Hematopoietic multipotent progenitor cell treated with erythropoietin and hydrocortisone succinate and interleukin-3 and kit ligand, for 15 days (in vitro differentiated cells): Measurements from ENCODE around the gene ATP5F1A.

ENCODE experiments used
- DNase-seq: peaks from one replicate; pipeline ENCODE4 v3.0.0-alpha.2; 2015; ENCODE audit warnings: low spot score

Gene ATP5F1A

DNA sequence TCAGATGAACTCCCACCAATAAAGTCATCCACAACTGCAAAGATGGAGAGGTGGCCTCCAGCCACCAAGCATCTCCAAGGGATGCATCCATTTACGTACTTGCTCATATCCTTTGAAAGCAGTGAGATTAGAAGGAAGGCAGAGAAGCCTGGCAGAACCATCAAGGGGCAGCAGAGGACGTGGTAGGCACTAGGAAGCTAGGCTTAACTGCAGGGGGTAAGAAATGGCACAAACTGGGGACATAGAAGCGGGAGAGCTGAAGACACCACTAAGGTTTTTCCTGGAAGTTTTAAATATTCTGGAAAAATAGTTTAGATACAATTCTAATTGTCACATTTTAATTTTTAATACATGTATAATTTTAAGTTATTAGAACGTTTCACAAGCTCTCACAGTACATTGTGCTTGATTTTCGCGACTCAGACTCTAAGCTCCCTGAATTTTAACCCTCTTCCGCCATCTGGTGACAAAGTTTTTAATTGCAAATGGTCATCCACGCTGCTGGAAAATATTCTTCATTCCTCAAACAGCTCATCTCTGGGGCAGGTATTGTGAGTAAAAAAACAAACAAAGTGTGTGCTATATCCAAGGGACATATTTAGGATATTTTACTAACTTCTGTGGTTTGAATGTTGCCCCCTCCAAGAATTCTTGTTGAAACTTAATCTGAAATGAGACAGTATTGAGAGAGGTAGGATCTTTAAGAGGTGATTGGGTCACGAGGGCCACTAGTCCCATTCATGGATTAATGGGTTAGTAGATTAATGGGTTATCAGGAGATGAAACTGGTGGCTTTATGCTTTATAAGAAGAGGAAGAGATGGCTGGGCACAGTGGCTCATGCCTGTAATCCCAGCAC lies 24.4 kb downstream of the ATP5F1A start:
- DNase-seq: peak; percentile 85

DNA sequence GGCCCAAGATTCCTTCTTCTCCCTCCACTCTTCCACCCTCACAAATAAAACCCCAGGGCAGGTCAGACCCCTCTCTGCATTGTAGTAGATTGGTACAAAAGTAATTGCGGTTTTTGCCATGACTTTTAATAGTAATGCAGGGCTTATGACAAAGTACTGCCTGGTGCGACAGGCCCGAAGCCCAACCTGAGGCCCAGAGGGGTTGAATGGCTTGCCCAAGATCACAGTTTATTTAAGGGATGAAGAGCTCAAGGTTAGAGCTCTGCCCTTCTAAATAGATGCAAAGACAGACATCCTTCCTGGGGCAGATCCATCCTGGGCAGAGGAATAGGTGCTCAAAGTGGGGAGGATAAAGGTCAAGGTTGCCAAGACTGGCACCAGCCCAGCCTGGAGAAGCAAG lies 25.1 kb downstream of the ATP5F1A start:
- DNase-seq: no peak

DNA sequence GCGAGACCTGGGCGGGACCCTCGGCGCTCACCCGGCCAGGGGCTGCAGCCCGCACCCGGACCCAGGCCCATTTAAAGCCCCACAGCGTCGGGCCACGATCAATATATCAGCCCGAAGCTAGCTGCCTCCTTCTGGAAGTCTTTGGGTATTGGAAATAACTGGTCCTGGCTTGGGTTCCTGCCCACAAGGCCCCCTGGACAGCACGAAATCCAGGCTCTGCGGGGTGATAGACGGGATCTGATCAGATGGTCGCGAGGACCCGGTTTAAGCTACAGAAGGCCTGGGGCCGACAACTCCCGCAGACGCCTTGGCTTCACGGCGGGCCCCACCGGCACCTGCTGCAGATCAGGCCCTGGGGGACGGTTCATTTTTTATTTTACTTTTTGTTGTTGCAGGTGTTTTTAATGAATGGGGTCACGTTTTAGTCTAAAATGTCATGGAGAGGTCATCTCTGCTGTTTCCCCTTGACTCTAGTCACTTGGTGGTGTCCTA lies 25.7 kb downstream of the ATP5F1A start:
- no peak for DNase-seq

DNA sequence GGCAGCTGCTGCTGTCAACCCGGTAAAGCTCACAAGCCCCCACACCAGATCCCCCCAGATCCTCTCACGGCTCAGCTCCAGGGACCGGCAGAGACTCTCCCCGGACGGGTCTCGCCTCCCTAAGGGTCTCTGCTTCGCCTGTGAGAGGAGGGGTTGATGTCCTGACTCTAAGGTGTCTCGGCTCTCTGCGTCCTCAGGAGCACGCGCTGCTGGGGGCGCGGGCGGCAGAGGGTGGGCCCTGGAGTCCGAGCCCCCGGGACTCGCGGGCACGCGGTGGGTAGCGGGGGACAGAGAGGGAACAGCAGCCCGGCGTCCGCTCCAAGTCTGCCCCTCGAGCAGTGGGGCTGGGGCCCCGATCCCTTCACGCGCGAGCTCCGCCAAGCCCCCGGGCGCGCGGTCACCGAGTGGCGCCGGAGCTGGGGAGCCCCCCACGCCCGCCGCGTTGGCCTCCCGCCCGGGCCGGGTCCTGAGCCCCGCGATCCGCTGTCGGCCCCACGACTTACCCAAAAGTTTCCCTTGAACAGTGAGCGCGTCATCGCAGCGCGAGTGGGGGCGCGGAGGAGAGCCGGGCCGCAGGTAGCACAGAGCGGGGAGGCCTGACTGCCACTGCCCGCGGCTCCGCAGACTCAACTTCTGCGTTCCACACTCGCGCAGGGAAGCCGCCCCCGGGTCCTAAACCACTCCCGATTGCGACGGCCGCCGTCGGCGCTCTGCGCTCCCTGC lies 26.3 kb downstream of the ATP5F1A start, which contains the start of gene PSTPIP2:
TSS of gene PSTPIP2 (minus strand) at position 608 of the 723 bp plus-strand sequence. CDS start at position 536, 72 bp downstream.
- DNase-seq: peak; percentile 68

DNA sequence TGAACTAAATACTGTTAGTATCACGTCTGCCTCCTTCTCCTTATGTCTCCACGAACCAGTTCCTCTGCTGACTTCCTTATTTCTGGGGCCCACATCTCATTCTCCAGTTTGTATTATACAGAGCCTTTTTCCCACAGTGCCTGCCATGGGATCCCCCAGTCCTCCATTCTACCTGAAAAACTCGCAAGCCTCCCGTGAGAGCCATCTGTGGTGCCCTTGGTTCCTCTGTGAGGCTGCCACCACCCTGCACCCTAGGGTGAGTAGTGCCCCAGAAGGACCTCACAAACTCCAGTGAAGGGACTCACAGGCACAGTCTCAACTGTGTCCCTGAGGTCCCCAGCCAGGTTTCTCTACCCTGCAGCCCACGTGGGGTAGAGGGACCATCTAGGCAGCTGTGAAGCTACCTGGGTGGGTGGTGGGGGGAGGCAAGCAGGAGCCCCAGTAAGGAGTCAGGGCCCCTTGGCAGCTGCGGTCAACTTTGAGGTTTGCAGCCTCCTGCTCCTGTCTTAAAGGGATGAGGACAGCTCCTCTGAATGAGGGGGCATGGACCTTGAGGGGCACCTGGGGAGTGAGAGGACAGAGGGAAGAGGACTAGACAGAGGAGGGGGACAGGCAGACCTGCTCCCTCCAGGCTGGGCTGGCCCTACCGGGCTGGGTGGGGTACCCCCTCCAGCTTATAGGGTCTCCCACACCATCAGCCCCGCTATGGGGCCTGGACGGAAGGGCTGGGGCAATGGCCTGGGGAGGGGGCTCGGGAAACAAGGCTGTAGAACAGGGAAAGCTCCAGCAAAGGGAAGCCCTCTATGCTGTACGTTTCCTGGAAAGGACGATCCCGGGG lies 27.1 kb downstream of the ATP5F1A start:
- peak; percentile 35 for DNase-seq

DNA sequence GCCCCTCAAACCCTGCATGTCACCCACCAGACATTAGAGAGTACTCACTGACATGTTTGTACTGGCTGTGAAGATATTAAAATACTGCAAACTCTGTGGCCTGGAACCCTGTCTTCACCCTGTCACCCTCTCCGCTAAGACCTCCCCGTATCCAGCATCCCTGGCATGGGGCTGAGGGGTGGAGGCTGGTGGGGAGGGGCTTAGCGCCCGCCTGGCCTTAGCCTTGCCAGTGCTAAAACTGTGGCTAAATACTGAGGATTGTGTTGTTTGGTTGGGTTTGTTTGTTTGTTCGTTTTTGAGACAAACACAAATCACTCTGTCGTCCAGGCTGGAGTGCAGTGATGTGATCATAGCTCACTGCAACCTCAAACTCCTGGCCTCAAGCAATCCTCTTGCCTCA lies 27.9 kb downstream of the ATP5F1A start:
- no peak for DNase-seq

DNA sequence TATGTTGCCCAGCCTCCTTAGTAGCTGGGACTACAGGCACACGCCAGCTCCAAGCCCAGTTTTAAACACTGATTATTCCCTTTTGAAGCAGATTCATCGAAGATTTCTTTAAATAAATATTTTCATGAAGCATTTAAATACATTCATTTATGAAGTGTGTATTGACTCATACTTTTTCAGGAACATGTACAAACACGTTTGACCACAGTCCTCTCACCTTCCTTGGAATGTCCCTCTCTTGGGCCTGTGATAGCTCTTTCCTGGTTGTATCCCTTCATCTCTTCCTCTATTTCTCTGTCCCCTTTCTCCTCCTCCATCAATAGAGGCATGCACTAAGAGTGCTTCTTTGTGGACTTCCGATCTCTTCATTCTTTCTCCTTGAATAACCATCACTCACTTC lies 28.6 kb downstream of the ATP5F1A start:
- DNase-seq: no peak

DNA sequence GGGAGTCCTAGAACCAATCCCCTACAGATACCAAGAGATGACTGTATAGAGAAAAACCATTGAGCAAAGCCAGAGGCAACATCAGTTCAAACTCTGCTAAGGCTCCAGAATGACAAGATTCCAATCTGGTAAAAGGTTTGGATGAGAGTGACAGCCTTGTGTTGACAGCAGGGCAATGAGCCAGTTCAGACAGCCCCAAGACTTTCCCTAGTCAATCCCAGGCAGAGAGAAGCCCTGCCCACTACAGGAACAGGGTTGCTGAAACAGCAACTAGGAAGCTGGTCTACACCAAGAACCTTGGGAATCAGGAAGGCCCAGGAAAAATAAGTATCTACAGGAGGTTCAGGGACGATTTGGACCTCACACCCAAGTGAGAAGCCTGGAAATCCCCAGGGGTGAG lies 29.3 kb downstream of the ATP5F1A start:
- no peak for DNase-seq

DNA sequence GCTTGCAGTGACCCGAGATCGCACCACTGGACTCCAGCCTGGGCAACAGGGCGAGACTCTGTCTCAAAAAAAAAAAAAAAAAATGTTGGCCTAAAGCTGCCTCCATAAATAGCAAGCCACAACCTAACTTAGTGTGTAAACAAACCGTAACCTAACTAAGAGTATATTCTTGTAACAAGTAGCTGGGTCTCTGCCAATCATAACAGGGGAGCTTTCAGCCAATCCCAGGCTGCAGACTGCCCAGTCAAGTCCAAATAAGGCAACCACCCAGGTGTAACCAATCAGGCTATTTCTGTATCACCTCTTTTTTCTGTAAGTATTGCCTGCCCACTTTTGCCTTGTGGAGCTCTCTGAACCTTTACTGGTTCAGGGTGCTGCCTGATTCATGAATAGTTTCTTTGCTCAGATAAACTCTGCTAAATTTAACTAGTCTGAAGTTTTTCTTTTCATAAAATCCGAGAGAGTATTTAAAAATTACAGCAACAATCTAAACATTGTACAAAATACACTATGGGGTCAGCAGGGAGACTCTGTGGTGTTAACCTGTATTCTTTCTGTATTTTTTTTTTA lies 30.6 kb downstream of the ATP5F1A start:
- DNase-seq: no peak

DNA sequence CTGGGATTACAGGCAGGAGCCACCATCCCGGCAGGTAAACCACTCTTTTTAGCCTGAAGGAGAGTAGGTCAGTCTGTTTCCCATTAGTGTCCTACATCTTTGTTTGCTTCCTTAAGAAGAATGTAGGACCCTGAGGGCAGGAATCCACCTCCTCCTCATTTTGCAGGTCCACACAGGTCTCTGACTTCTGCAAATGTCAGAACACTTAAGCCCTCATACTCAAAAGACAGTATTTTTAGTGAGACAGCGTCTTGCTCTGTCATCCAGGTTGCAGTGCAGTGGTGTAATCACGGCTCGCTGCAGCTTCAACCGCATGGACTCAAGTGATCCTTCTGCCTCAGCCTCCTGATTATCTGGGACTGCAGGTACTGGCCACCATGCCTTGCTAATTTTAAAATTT lies 35.3 kb downstream of the ATP5F1A start:
- no peak for DNase-seq

DNA sequence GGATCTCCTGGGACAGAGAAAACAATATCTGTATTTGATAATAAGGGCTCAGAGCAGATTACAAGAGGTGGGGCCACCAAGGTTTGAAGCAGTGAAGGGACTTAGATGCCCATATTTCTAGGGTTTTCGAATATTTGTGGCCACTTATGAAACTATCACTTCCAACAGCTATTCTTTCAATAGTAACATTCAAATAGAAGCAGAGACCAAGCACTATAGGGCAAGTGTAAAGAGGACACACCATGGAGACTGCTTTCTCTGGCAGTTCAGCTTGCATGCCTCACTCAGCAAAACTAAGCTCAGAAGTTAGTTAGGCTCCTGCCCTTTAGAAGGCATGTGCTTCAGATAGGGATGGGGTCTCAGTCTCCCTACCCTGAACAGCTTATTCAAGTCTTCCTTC lies 36.3 kb downstream of the ATP5F1A start:
- no peak for DNase-seq

DNA sequence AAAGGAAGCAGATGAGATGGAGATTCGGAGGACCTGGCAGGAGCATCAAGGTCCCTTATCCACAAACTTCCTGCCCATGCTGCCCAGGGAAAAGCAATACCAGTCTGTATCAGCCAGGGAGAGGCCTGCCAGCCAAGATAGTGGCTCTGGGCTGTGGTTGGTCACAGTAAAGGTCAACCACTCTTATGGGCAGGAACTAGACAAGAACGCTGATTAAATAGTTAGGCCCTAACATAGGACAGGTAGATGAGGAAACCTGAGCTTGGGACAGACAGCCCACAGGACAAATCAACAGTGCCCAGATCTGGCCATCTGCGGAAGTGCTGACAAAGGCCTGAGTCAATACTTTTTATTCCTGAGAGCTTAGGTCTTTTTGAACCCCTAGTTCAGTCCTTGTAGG lies 36.7 kb downstream of the ATP5F1A start:
- peak; percentile 32 for DNase-seq

DNA sequence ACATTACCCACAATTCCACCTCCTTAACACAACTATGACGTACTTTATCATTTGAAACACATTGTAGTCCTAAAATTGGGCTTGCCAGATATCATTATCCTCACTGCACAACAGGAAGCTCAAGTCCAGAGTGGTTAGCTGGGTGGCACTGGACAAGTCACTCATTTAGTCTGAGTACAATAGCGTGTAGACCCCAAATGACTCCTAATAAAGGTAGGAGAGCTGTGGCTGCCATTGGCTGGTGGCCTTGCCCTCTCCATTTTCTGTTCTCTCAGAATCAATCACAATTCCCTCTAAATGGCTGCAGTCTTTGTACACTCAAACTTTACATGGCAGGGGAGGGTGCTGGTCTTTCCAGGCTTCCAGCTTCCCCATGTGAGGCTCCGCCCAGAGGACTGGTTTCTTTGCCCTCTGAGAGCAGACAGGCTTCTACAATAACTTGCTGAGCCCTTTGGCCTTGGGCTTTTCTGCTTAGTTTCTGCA lies 37.7 kb downstream of the ATP5F1A start:
- DNase-seq: peak; percentile 85

DNA sequence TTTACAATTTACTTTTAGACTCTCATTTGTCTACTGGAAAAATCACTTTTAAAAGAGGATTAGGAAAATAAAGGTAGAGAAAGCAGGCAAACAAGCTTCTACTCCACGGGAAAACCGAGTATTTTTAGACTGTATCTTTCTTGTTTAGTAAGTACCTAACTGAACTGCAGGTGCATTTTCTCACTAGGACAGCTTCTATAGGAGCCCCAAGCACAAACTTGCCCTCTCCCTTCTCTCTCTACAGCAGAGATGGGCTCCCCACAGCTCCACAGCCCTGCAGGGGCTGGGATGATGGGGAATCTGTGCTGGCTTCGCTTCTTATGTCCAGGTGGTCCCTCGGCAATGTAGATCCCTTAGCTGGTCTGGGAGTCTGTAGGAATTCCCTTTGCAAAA lies 42.3 kb downstream of the ATP5F1A start:
- DNase-seq: no peak

DNA sequence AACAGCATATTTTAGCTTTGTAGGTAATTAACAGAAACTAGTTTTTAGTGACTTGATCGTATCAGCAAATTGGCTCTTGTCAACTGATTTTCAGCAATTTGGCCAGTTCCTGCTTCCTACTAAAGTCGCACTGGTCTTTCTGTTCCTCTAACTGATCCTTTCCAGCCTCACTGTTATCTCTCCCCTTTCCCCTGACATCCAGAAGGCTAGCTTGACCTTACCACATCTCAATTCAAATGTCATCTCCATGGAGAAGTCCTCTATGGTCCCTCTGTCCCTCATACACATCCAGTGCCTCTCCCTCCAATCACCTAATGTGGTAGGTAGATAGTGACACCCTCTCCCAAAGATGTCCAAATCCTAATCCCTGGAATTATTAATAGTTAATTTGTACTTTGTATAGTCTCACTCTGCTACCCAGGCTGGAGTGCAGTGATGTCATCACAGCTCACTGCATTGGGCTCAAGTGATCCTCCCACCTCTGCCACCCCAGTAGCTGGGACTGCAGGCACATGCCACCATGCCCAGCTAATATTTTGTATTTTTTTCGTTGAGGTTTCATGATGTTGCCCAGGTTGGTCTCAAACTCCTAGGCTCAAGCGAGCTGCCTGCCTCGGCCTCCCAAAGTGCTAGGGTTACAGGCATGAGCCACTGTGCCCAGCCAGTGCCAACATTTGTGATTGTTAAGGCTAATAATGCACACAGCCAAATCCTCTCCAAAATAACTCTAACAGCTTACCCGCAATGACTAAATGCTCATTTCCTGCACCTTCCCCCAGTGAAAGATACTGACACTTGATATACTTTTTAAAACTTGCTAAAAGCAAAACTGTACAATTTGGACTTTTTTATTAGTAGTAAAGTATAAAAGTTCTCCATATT lies 42.9 kb downstream of the ATP5F1A start:
- no peak for DNase-seq

DNA sequence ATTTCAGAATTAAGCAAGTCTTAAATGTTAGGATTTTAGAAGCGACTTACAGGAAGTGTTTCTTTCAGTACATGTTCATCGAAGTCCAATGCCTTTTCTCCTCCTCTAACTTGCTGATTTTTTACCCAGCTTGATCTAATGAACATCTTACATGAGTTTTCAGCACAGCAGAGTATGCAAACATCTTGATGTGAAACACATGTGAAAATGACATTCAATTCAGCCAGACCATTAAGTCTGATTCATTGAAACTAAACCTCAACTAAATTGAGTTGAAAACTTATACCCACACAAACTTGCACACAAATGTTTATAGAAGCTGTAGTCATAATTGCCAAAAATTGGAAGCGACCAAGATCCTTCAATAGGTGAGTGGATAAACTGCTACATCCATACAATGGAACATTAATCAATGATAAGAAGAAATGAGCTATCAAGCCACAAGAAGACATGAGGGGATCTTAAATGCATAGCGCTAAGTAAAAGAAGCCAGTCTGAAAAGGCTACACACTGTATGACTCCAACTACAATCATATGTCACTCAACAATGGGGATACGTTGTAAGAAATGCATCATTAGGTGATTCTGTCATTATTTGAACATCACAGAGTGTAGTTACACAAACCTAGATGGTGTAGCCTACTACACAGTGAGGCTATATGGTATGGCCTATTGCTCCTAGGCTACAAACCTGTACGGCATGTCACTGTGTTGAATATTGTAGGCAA lies 44.6 kb downstream of the ATP5F1A start:
- no peak for DNase-seq

DNA sequence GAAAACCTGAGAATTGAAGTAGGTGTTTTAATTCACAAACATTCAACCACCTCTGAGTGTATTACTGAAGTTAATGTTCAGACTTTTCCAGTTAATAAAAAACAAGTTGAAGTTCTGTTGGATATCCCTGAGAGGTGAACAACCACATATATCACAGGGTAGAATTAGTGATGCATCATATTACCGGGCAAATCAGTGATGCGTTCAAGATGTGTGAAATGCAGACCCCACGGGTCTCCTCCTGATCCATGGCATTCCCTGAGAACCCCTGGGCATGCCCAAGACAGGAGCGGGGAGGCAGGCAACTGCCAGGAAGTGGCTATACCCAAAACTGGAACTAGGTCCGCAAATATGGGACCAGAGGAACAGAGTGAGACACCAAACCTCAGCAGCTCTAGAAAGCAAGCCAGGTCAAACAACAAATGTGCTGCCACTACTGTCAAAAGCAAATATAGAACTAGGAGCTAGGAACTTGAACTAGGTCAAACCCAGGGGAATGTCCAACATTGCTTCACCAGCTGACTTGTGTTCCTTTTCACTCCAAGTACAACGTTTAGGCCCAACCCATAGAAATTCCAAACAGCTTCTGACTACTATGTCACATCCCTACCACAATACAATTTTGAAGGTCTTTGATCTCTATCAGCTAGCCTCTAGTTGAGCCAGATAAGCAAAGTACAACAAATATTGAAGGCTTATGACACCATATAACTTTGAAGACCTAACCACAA lies 46.2 kb downstream of the ATP5F1A start:
- no peak for DNase-seq

DNA sequence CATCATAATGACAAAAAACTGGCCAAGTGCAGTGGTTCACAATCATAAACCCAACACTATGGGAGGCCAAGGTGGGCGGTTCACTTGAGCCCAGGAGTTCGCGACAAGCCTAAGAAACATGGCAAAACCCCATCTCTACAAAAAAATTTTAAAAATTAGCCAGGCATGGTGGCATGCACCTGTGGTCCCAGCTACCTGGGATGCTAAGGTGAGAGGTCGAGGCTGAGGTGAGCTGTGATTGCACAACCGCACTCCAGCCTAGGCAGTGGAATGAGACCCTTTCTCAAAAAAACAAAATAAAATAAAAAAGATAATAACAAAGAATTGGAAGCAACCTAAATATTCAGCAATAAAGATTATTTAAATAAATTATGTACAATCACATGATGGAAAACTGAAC lies 47.8 kb downstream of the ATP5F1A start:
- DNase-seq: no peak

DNA sequence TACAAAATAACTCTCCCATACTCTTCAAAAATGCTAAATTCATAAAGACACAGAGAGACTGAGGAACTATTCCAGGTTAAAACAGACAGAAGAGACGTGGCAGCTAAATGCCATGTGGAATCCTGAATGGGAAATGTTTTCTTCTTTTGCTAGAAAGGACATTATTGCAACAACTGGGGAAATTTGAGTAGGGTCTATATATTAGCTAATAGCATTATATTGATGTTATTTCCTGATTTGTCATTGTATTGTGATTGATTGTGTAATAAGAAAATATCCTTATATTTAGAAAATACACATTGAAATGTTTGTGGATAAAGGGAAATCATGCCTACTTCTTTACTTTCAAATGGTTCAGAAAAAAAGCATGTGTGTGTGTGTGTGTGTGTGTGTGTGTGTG lies 49.5 kb downstream of the ATP5F1A start:
- DNase-seq: no peak
